Vagina (tissue), 2 donors: ENCODE results near the gene NES.

ENCODE experiments used
- CTCF ChIP-seq, 3 experiments: fragments of 450-650 bp in 2 of 3; fragments of 200-600 bp in 1 of 3; sonication (generic) in 1 of 3; IDR thresholded peaks; one replicate each; pipeline ENCODE4 v1.5.1; 2017 to 2019; ENCODE audit warnings: antibody characterized with exemption in 3 of 3, mild to moderate bottlenecking in 2 of 3, moderate library complexity in 2 of 3
- POLR2A ChIP-seq, 2 donors: fragments of 450-650 bp; IDR thresholded peaks; one replicate each; pipeline ENCODE4 v1.6.1; 2017; ENCODE audit warnings: antibody characterized with exemption in 2 of 2, mild to moderate bottlenecking in 2 of 2, moderate library complexity in 2 of 2
- POLR2AphosphoS5 ChIP-seq, 2 donors: sonication (generic); formaldehyde crosslinking; IDR thresholded peaks; one replicate each; pipeline ENCODE4 v1.9.0; 2017; ENCODE audit warnings: antibody characterized with exemption in 2 of 2, mild to moderate bottlenecking in 2 of 2, low read depth in 1 of 2; ENCODE audit not compliant: insufficient read depth in 1 of 2

GRCh38 chr1:156625436-156626078 lies 51.6 kb downstream of the NES start:
- peak; percentile 71 to 76 (median 71) for TF ChIP-seq CTCF (IDR thresholded peaks at IDR 0.05)
- TF ChIP-seq POLR2A (IDR thresholded peaks at IDR 0.05): no peak
- peak in 1 of 2 donors; percentile 46 for TF ChIP-seq POLR2AphosphoS5 (IDR thresholded peaks at IDR 0.05; ENCODE audit: insufficient read depth in 1 of 2, low read depth in 1 of 2)
